Activated T-cell treated with anti-CD3 and anti-CD28 coated beads, Interleukin-2, amount 50 U/mL, for 4 hours (primary cell): ENCODE data around the gene TRIM50. TPM values are rescaled to one million over a fixed set of nuclear protein-coding genes. Genes with fewer than 3 reads are reported as not detected.
"Not testable (repeated sequence)": the region's sequence is repeated elsewhere in the genome, so short reads cannot be mapped to it uniquely, and the experiment has no call there.

Experiments
- ATAC-seq, 2 donors: fragments of 200-7000 bp; cut with Tn5 transposase; one replicate each; pipeline ENCODE4 v1.10.0; 2021
- DNase-seq: peaks from one replicate; pipeline ENCODE4 v3.0.0-alpha.2; 2020
- H3K27me3 Mint-ChIP-seq: one replicate; pipeline ENCODE4 v1.8.0; 2021; ENCODE audit warnings: low read depth, mixed read lengths
- H3K36me3 Mint-ChIP-seq: one replicate; pipeline ENCODE4 v1.8.0; 2022; ENCODE audit warnings: mixed read lengths; ENCODE audit not compliant: insufficient read depth
- H3K4me1 Mint-ChIP-seq: one replicate; pipeline ENCODE4 v1.8.0; 2021; ENCODE audit warnings: low read depth, mixed read lengths
- H3K4me3 Mint-ChIP-seq: one replicate; pipeline ENCODE4 v1.8.0; 2021; ENCODE audit warnings: mild to moderate bottlenecking, moderate library complexity, mixed read lengths
- H3K9me3 Mint-ChIP-seq: one replicate; pipeline ENCODE4 v1.8.0; 2021; ENCODE audit warnings: mixed read lengths
- total RNA-seq, 3 donors: library from RNA; stranded (reverse); gene quantifications; one replicate each; pipeline ENCODE4 v1.2.1, GENCODE V29; 2021

TRIM50 gene
- total RNA-seq, 3 donors from 2014 or later = not detected

DNA sequence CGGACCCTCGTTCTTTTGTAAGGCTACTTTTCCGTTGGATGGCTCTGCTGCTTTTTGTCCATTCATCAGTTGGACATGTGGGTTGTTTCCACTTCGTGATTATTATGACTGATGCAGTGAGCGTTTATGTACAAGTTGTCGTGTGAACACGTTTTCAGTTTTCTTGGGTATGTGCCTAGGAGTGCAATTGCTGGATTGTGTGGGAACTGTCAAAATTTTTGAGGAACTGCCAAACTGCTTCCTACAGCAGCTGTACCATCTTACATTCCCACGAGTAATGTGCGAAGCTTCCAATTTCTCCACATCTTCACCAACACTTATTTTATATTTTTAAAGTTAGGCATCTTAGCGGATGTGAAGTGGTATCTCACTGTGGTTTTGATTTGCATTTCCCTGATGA, 10.4 kb upstream of the TRIM50 start:
- H3K27me3 Mint-ChIP-seq = peaks cover 12% of the 10 kb centered on the region
- DNase-seq = no peak
- H3K9me3 Mint-ChIP-seq = no peaks in the 10 kb centered on the region
- H3K36me3 Mint-ChIP-seq = no peaks in the 10 kb centered on the region
- H3K4me1 Mint-ChIP-seq = no peaks in the 10 kb centered on the region
- no peak overlapping the region for H3K4me3 Mint-ChIP-seq
- ATAC-seq = no peak

- H3K9me3 Mint-ChIP-seq = no peaks in the 10 kb centered on the region
- H3K4me3 Mint-ChIP-seq = no peak overlapping the region
- H3K36me3 Mint-ChIP-seq = no peaks in the 10 kb centered on the region
- DNase-seq = no peak
- H3K27me3 Mint-ChIP-seq = no peaks in the 10 kb centered on the region
- ATAC-seq = no peak
- no peaks in the 10 kb centered on the region for H3K4me1 Mint-ChIP-seq
Observed at GRCh38 chr7:73332447-73332846, 4.6 kb upstream of the TRIM50 start.

DNA sequence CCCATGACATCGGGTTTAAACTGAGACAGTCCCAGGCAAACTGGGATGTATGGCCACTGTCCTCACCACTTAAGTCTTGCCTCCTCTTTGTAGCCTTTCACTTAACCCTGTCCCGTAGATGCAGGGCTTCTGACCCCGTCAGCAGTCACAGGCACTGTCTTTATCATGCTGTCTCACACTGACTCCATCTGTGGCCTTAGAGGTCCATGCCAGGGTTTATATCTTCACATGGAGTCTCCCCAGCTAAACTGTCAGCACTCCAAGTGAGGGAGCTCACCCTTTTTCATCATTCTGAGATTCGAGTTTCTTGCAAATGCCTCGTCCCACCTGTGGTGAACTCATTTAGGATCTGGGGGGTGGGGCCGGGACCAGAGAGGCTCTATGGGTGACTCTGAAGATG, 2.9 kb upstream of the TRIM50 start:
- ATAC-seq (no peak), DNase-seq (no peak)
- no peaks in the 10 kb centered on the region for H3K36me3 Mint-ChIP-seq
- no peak overlapping the region for H3K4me3 Mint-ChIP-seq
- H3K9me3 Mint-ChIP-seq = no peaks in the 10 kb centered on the region
- no peaks in the 10 kb centered on the region for H3K27me3 Mint-ChIP-seq
- H3K4me1 Mint-ChIP-seq = no peaks in the 10 kb centered on the region

GRCh38 chr7:73329861-73330581, 2.1 kb upstream of the TRIM50 start:
- Mint-ChIP-seq H3K4me1 (no peaks in the 10 kb centered on the region), H3K36me3 (no peaks in the 10 kb centered on the region), H3K4me3 (no peak overlapping the region), H3K27me3 (no peaks in the 10 kb centered on the region), H3K9me3 (no peaks in the 10 kb centered on the region)
- ATAC-seq (no peak), DNase-seq (no peak)

- Mint-ChIP-seq H3K27me3 (no peaks in the 10 kb centered on the region), H3K9me3 (no peaks in the 10 kb centered on the region)
Observed at GRCh38 chr7:73328696-73329095, 814 bp upstream of the TRIM50 start.

DNA sequence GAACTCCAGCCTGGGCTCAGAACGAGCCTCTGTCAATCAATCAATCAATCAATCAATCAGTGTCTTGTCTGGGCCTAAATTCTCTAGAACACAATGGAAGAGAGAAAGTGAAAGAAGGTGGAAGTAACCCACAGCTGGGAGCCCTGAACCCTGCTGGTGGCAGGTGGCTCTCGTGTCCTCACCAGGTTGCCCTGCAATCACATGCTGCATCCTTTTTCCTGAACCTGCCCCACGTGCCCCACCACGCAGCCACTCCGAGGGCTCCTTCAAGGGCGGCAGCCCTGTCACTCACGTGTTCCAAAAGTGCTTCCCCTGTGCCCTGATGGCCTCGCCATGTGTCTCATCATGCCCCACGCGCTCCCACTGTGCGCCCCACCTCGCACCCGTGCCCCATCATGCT, 433 bp downstream of the TRIM50 start:
- H3K4me1 Mint-ChIP-seq = peaks cover 10% of the 10 kb centered on the region
- not testable (repeated sequence) for H3K4me3 Mint-ChIP-seq, DNase-seq, H3K36me3 Mint-ChIP-seq, H3K9me3 Mint-ChIP-seq, ATAC-seq, H3K27me3 Mint-ChIP-seq

More at GRCh38 chr7:73328696-73329095, 814 bp upstream of the TRIM50 start:
- no peak for ATAC-seq
- Mint-ChIP-seq H3K36me3 (no peaks in the 10 kb centered on the region), H3K4me1 (peaks cover 7% of the 10 kb centered on the region), H3K4me3 (no peak overlapping the region)
- no peak for DNase-seq

- ATAC-seq = not testable (repeated sequence)
- peaks cover 10% of the 10 kb centered on the region for H3K4me1 Mint-ChIP-seq
Observed at GRCh38 chr7:73325424-73325823, 2.5 kb downstream of the TRIM50 start.

DNA sequence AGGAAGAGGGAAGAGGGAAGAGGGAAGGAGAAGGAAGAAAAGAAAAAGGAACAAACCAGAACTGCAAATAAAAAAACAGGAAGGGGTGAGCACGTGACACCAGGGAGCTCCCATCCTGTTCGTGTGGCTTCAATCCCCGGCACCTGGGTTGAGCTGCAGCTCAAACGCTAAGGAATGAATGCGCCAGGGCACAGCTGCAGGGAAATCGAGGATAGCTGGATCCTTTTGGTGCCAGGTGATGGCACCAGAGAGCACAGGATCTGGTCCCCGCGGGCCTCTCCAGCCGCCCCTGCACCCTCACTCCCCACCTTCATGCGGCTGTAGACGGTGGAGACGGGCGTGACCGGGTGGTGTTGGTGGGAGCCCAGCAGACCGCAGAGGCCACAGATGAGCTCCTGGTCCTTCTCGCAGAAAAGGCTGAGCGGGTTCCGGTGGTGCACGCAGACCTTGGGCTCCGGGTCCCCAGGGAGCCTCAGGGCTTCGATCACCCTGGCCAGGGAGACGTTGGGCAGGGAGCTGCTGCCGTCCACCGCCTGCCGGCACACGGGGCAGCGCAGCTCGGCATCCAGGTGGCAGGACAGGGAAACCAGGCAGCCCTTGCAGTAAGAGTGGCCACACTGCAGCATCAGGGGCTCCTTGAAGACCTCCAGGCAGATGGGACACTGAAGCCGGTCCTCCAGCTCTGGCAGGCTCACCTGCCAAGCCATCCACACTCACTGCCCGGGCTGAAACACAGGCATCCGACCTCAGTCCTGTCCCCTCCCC, 3.6 kb downstream of the TRIM50 start:
- H3K27me3 Mint-ChIP-seq, H3K36me3 Mint-ChIP-seq, H3K9me3 Mint-ChIP-seq: not testable (repeated sequence)
- H3K4me1 Mint-ChIP-seq = peaks cover 10% of the 10 kb centered on the region
- H3K4me3 Mint-ChIP-seq = peak overlapping the region; percentile 52
- ATAC-seq = peak; percentile 89 to 96
- DNase-seq = peak; percentile 34

More at GRCh38 chr7:73325424-73325823, 2.5 kb downstream of the TRIM50 start:
- not testable (repeated sequence) for H3K4me3 Mint-ChIP-seq, H3K9me3 Mint-ChIP-seq, DNase-seq, H3K36me3 Mint-ChIP-seq, H3K27me3 Mint-ChIP-seq

DNA sequence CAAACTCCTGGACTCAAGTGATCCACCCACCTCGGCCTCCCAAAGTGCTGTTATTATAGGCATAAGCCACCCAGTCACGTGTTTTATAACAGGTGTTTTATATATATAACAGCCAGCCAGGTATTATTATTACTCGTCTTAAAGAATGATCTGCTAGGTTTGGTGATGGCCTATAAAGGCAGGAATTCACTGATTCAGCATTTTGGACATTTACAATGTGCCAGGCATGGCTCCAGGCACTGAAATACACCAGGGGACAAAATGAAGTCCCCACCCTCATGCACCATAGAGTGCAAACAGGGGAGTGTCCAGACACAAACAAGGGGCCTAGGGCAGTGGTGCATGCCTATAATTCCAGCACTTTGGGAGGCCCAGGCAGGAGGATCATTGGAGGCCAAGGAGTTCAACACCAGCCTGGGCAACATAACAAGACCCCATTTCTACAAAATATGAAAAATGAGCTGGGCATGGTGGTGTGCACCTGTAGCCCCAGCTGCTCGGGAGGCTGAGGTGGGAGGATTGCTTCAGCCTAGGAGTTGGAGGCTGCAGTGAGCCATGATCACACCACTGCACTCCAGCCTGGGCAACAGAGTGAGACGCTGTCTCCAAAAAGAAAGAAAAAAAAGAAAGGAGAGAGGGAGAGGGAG, 4.3 kb downstream of the TRIM50 start:
- H3K27me3 Mint-ChIP-seq, ATAC-seq, H3K36me3 Mint-ChIP-seq, DNase-seq, H3K9me3 Mint-ChIP-seq: not testable (repeated sequence)
- Mint-ChIP-seq H3K4me1 (peaks cover 10% of the 10 kb centered on the region), H3K4me3 (peak overlapping the region; percentile 52)

DNA sequence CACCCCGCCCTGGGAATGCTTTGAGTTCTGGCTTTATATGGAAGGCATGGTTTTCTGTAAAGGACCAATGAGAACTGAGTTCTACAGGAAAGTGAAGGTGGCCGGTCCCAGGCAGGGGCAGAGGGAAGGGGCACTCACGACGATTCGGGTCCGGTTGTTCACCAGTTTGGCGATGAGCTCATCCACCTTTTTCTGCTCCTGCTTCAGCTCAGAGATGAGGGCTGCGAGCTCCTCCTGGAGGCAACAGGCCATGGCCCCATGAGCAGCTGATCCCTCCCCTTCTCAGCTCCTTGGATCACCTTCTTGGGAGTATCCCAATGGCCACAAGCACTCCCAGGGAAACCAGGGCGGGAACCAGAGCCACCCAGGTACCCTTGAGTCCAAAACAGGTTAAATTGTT, 7.9 kb downstream of the TRIM50 start:
- H3K9me3 Mint-ChIP-seq, H3K4me3 Mint-ChIP-seq, ATAC-seq, H3K36me3 Mint-ChIP-seq, DNase-seq, H3K27me3 Mint-ChIP-seq: not testable (repeated sequence)
- H3K4me1 Mint-ChIP-seq = peaks cover 10% of the 10 kb centered on the region

- peaks cover 10% of the 10 kb centered on the region for H3K4me1 Mint-ChIP-seq
Observed at GRCh38 chr7:73319541-73319940, 8.3 kb downstream of the TRIM50 start.

DNA sequence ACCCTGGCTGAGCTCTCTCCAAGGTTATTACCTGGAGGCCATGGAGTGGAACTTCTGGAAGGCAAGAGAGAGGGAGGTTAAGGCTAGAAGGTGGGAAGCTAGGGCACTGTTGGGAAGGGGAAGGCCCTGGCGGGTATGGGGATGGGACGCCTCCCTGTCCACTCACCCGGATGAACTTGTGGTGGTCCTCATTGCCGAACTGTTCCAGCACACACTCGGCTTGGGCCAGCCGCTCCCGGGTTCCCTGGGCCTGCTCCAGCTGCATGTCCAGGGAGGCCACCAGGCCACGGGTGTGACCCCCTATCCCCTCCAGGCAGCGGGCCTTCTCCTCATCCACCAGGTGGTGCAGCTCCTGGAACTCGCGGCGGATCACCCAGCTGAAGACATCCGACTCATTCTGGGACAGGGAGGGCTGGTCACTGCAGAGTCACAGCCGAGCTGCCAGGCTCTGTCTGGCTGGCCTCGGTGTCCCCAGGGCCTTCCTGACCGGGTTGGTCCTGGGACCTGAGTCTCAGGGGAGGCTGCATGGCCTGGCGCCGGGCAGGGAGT, 9.2 kb downstream of the TRIM50 start:
- not testable (repeated sequence) for H3K9me3 Mint-ChIP-seq, H3K36me3 Mint-ChIP-seq, H3K4me3 Mint-ChIP-seq, ATAC-seq, DNase-seq, H3K4me1 Mint-ChIP-seq, H3K27me3 Mint-ChIP-seq

More at GRCh38 chr7:73319541-73319940, 8.3 kb downstream of the TRIM50 start:
- not testable (repeated sequence) for H3K27me3 Mint-ChIP-seq, DNase-seq, H3K9me3 Mint-ChIP-seq, ATAC-seq, H3K4me3 Mint-ChIP-seq, H3K36me3 Mint-ChIP-seq

- DNase-seq (no peak), ATAC-seq (no peak)
- Mint-ChIP-seq H3K36me3 (no peaks in the 10 kb centered on the region), H3K9me3 (no peaks in the 10 kb centered on the region), H3K4me1 (no peaks in the 10 kb centered on the region), H3K4me3 (no peak overlapping the region), H3K27me3 (no peaks in the 10 kb centered on the region)
Observed at GRCh38 chr7:73316521-73316920, 11.4 kb downstream of the TRIM50 start.

- Mint-ChIP-seq H3K4me1 (peaks cover 3% of the 10 kb centered on the region), H3K27me3 (no peaks in the 10 kb centered on the region), H3K9me3 (no peaks in the 10 kb centered on the region), H3K4me3 (no peak overlapping the region), H3K36me3 (no peaks in the 10 kb centered on the region)
- ATAC-seq (no peak), DNase-seq (no peak)
Observed at GRCh38 chr7:73314271-73314670, 13.6 kb downstream of the TRIM50 start.
